GM18505 (cell line): Measurements from ENCODE around the gene SELP.
"Not testable (repeated sequence)": the region's sequence is repeated elsewhere in the genome, so short reads cannot be mapped to it uniquely, and the experiment has no call there.

ENCODE experiments used
- ATAC-seq: cut with Tn5 transposase; IDR thresholded peaks from one replicate; pipeline ENCODE4 v1.9.1; 2021; ENCODE audit not compliant: unreplicated experiment
- POLR2A ChIP-seq: IDR thresholded peaks from 4 replicates; pipeline ENCODE4 v1.6.1; 2011; ENCODE audit warnings: borderline replicate concordance; ENCODE audit not compliant: insufficient read depth, insufficient read length; ENCODE audit errors: extremely low read depth

Gene SELP

DNA sequence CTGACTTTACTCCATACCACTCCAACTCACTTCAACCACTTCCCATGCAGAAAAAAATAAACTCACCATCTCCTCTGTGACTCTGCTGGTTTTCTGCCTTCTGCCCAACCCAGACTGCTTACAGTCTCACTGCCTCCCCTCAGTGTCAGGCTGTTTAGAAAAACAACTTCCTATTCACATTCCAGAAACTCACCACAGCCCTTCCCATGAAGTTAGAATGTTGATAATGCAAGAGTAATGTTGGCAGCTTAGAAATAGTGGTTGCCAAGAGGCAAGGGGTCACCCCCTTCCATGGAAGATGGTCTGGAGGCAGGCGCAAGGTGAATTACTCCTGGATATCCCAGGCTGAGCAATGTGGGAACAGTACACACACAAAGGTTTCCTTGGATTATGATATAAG, at the start of gene SELP:
Gene SELP, minus strand, starts transcription at position 119 of the 400 bp plus-strand sequence. Its CDS starts 50 bp downstream, at position 69.
- TF ChIP-seq POLR2A, result no peak
- no peak for ATAC-seq

DNA sequence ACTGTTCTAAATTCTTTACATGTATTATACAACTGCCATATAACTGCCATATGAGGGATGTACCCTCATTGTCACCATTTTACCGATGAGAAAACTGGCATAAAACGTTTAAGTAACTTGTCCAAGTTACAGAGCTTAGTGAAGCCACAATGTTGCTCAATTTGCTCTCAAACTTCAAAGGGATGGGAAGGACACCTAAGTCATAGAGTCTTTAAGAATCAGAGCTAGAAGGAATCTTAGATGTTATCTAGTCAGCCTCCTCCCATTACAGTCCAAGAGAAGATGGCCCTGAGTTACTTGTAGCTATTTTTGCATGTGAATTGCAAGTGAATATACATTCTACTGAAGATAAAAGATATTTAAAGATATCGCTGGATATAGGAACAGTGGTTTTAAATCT, 49.8 kb upstream of the SELP start:
- no peak for ATAC-seq
- TF ChIP-seq POLR2A, result no peak

DNA sequence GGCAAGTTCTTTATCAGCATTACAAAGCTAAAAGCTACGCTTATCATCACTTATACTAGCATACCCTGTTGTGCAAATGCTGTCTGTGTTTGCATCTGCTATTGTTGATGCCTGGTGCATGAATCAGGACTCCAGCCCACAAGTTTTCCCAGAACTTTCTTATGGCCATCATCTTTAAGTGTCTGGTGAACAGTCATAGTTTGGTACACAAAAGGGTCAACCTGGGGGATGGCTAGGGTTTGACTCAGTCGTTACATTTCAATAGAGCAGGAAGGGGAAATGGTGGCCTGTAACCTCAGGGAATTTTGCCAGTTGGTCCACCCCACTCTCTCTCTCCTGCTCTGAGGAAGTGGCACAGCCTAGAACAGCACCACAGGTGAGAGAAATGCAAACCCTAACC, 46.1 kb upstream of the SELP start:
- no peak for ATAC-seq
- no peak for TF ChIP-seq POLR2A

- TF ChIP-seq POLR2A, result no peak
- no peak for ATAC-seq
Measured at GRCh38 chr1:169670836-169671235, 40.9 kb upstream of the SELP start.

- not testable (repeated sequence) for ATAC-seq
Measured at GRCh38 chr1:169670244-169670643, 40.3 kb upstream of the SELP start.

GRCh38 chr1:169667699-169668596, 38.0 kb upstream of the SELP start:
- not testable (repeated sequence) for ATAC-seq

DNA sequence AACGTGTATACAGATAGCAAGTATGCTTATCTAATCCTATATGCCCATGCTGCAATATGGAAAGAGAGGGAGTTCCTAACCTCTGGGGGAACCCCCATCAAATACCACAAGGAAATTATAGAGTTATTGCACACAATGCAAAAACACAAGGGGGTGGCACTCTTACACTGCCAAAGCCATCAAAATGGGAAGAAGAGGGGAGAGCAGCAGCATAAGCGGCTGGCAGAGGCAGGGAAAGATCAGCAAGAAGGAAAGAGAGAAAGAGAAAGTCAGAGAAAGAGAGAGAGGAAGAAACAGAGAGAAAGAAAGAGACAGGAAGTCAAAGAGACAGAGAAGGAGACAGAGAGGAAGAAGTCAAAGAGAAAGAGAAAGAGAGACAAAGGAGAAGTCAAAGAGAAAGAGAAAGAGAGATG, 37.3 kb upstream of the SELP start:
- not testable (repeated sequence) for ATAC-seq

GRCh38 chr1:169662680-169663079, 32.8 kb upstream of the SELP start:
- ATAC-seq, result not testable (repeated sequence)

GRCh38 chr1:169661066-169661465, 31.1 kb upstream of the SELP start:
- ATAC-seq, result not testable (repeated sequence)

GRCh38 chr1:169658777-169659176, 28.9 kb upstream of the SELP start:
- not testable (repeated sequence) for ATAC-seq

DNA sequence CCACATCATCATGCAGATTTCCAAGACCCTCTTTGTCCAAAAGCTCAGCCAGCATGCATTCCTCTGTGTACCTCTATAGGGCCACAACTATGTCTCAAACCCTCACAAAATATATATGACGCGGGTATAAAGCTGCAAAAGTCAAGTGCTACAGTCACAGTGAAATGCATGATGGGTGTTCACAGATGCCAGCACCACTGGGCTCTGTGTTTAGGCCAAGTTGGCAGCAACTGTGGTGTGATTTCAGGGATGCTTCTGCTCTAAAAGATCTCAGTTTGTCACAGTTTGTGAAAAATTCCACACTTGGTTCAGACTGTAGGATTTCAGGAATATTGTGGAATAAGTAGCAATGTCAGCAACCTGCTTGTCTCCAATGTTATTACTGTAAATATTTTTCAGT, 23.9 kb upstream of the SELP start:
- no peak for ATAC-seq
- TF ChIP-seq POLR2A, result no peak

DNA sequence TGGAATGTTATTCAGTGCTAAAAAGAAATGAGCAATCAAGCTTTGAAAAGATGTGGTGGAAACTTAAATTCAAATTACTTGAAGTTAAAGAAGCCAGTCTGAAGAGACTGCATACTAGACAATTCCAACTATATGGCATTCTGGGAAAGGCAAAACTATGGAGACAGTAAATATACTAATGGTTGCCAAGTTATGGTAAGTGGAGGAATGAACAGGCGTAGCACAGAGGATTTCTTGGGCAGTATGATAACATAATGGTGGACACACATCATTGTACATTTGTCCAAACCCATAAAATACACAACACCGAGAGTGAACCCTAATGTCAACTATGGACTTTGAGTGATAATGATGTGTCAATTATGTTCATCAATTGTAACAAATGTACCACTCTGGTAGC, 21.1 kb upstream of the SELP start:
- ATAC-seq, result no peak
- no peak for TF ChIP-seq POLR2A

DNA sequence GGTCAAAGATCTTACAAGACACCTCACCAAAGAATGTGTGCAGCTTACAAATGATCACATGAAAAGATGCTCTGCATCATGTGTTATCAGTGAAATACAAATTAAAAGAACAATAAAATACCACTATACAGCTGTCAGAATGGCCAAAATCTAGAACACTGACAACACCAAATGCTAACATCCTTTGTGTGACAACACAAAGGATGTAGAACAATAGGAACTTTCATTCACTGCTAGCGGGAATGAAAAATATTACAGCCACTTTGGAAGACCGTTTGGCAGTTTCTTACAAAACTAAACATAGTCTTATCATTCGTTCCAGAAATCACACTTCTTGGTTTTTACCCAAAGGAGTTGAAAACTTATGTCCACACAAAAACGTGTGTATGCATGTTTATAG, 20.6 kb upstream of the SELP start:
- TF ChIP-seq POLR2A, result no peak
- no peak for ATAC-seq

- no peak for TF ChIP-seq POLR2A
Measured at GRCh38 chr1:169648709-169649108, 18.8 kb upstream of the SELP start.

DNA sequence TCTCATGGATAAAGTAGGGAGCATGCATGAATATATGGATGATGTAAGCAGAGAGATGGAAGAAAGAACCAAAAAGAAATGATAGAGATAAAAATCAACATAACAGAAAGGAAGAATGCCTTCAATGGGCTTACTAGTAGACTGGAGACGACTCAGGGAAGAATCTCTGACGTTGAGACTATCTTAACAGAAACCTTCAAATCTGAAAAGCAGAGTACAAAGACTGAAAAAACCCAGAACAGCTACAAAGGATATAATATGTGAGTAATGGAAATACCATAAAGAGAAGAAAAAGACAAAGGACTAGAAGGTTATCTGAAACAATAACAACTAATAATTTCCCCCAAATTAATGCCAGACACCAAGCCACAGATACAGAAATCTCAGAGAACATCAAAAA, 18.3 kb upstream of the SELP start:
- no peak for TF ChIP-seq POLR2A
- no peak for ATAC-seq

More at GRCh38 chr1:169648709-169649108, 18.8 kb upstream of the SELP start:
- no peak for ATAC-seq

GRCh38 chr1:169647512-169647911, 17.6 kb upstream of the SELP start:
- TF ChIP-seq POLR2A, result no peak
- no peak for ATAC-seq

DNA sequence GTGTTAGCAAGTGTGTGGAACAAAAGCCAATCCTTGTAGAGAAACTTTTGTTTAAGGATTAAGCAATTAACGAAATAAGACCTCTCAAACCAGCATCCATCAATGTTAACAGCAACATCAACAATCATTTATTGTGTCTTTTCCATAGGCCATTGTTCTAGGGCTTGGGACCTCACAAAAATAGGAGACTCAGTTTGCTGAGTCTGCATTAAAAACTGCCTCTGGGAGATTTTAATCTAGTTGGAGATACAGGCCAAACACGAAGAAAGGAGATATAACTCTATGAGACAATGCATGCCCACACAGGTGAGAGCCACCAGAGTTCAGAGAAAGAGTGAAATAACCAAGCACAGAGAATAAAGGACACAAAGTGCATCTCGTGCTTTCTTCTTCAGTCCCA, 14.4 kb upstream of the SELP start:
- TF ChIP-seq POLR2A, result no peak
- ATAC-seq, result no peak
